GM23338 (cell line): ENCODE results near the gene LPP. TPM values are rescaled to one million over a fixed set of nuclear protein-coding genes. Genes with fewer than 3 reads are reported as not detected.

Source experiments
- ATAC-seq: fragments of 200-7000 bp; cut with Tn5 transposase; 3 replicates; pipeline ENCODE4 v1.9.1; 2020
- DNase-seq: peaks from one replicate; pipeline ENCODE4 v3.0.0-alpha.2; 2015; ENCODE audit warnings: low spot score
- H2AFZ ChIP-seq: fragments of 200-600 bp; sonication (generic); 2 replicates; pipeline ENCODE4 v1.8.0; 2016; ENCODE audit warnings: antibody characterized with exemption, mild to moderate bottlenecking, moderate library complexity
- H3F3A ChIP-seq: fragments of 200-600 bp; sonication (generic); replicated peaks from 2 replicates; pipeline ENCODE4 v1.8.0; 2017; ENCODE audit warnings: antibody characterized with exemption, mixed run types, low read depth
- H3K27ac ChIP-seq: fragments of 200-600 bp; sonication (generic); 2 replicates; pipeline ENCODE4 v1.6.1; 2016; ENCODE audit warnings: low read depth
- H3K27me3 ChIP-seq: fragments of 200-600 bp; sonication (generic); 2 replicates; pipeline ENCODE4 v1.8.0; 2016; ENCODE audit warnings: mild to moderate bottlenecking, mixed run types, moderate library complexity; ENCODE audit not compliant: insufficient read depth
- H3K36me3 ChIP-seq: fragments of 200-600 bp; sonication (generic); 2 replicates; pipeline ENCODE4 v1.8.0; 2016; ENCODE audit warnings: mild to moderate bottlenecking; ENCODE audit not compliant: insufficient read depth
- H3K4me1 ChIP-seq: fragments of 200-600 bp; sonication (generic); 2 replicates; pipeline ENCODE4 v1.8.0; 2016; ENCODE audit warnings: mild to moderate bottlenecking, moderate library complexity; ENCODE audit not compliant: insufficient read depth
- H3K4me2 ChIP-seq: fragments of 200-600 bp; sonication (generic); 2 replicates; pipeline ENCODE4 v1.7.1; 2017; ENCODE audit warnings: mixed run types
- H3K4me3 ChIP-seq: fragments of 200-600 bp; sonication (generic); 2 replicates; pipeline ENCODE4 v1.6.1; 2016; ENCODE audit warnings: mixed run types
- H3K79me2 ChIP-seq: fragments of 200-600 bp; sonication (generic); replicated peaks from 2 replicates; pipeline ENCODE4 v1.8.0; 2017; ENCODE audit warnings: mild to moderate bottlenecking; ENCODE audit not compliant: insufficient read depth
- H3K9me2 ChIP-seq: fragments of 200-600 bp; sonication (generic); 2 replicates; pipeline ENCODE4 v1.8.0; 2017; ENCODE audit not compliant: insufficient read depth
- H4K20me1 ChIP-seq: fragments of 200-600 bp; sonication (generic); replicated peaks from 2 replicates; pipeline ENCODE4 v1.8.0; 2017; ENCODE audit warnings: mild to moderate bottlenecking; ENCODE audit not compliant: insufficient read depth
- H3K27ac Mint-ChIP-seq: 2 replicates; pipeline ENCODE4 v1.8.0; 2020; ENCODE audit warnings: inconsistent platforms, mild to moderate bottlenecking, moderate library complexity, mixed read lengths
- H3K27me3 Mint-ChIP-seq: 3 replicates; pipeline ENCODE4 v1.8.0; 2022; ENCODE audit warnings: low read depth, mild to moderate bottlenecking, moderate library complexity, mixed read lengths, inconsistent platforms; ENCODE audit not compliant: insufficient read depth, poor library complexity
- H3K36me3 Mint-ChIP-seq: 3 replicates; pipeline ENCODE4 v1.8.0; 2021; ENCODE audit warnings: low read depth, mild to moderate bottlenecking, inconsistent platforms, moderate library complexity, mixed read lengths
- H3K4me1 Mint-ChIP-seq: 3 replicates; pipeline ENCODE4 v1.8.0; 2020; ENCODE audit warnings: mild to moderate bottlenecking, inconsistent platforms, mixed read lengths
- H3K4me3 Mint-ChIP-seq: 3 replicates; pipeline ENCODE4 v1.8.0; 2021; ENCODE audit warnings: moderate library complexity, mild to moderate bottlenecking, inconsistent platforms, mixed read lengths
- H3K9me3 Mint-ChIP-seq: 3 replicates; pipeline ENCODE4 v1.8.0; 2020; ENCODE audit warnings: moderate library complexity, mild to moderate bottlenecking, inconsistent platforms, mixed read lengths
- CTCF ChIP-seq, 2 experiments: fragments of 200-600 bp in 1 of 2; sonication (generic) in 1 of 2; conservative IDR thresholded peaks; 2 replicates each; pipeline versions ENCODE4 v1.5.1 to v1.6.1; 2016 to 2017; ENCODE audit warnings: antibody characterized with exemption in 2 of 2, low read depth in 2 of 2, mild to moderate bottlenecking in 2 of 2, moderate library complexity in 1 of 2
- ZNF114 ChIP-seq: fragments of 250-450 bp; sonication (Bioruptor Pico); IDR thresholded peaks from 2 replicates; pipeline ENCODE4 v1.5.0; 2020; ENCODE audit warnings: mild to moderate bottlenecking, moderate library complexity
- ZNF331 ChIP-seq: fragments of 250-450 bp; sonication (Bioruptor Pico); IDR thresholded peaks from 2 replicates; pipeline ENCODE4 v1.5.0; 2020; ENCODE audit warnings: low read depth, mild to moderate bottlenecking, moderate library complexity
- ZNF462 ChIP-seq: fragments of 250-450 bp; sonication (Bioruptor Pico); IDR thresholded peaks from 2 replicates; pipeline ENCODE4 v1.5.0; 2020; ENCODE audit warnings: mild to moderate bottlenecking, moderate library complexity
- polyA plus RNA-seq: library from polyadenylated mRNA; unstranded; fragments of >200 nt; fragmentation: Nextera tagmentation; extraction: Ambion mirVana; gene quantifications from 2 replicates; pipeline ENCODE4 v1.2.1, GENCODE V29; 2016
- total RNA-seq: library from RNA; depleted of rRNA; stranded (reverse); fragments of >200 nt; shearing (Covaris generic); gene quantifications from 2 replicates; pipeline ENCODE4 v1.2.3, GENCODE V29; 2014

The LPP gene
- total and polyA plus RNA-seq, 2 experiments from 2014 or later: 23.0 to 35.2 TPM

GRCh38 chr3:188571531-188572095 lies 417.7 kb downstream of the LPP start:
- no peak overlapping the region for H3K27ac Mint-ChIP-seq
- Histone ChIP-seq H3K36me3 (no peaks in the 10 kb centered on the region), H3K4me1 (no peaks in the 10 kb centered on the region), H2AFZ (no peak overlapping the region), H4K20me1 (no peaks in the 10 kb centered on the region), H3K79me2 (no peaks in the 10 kb centered on the region), H3K4me3 (no peak overlapping the region), H3F3A (no peaks in the 10 kb centered on the region), H3K4me2 (no peak overlapping the region), H3K27ac (no peak overlapping the region), H3K27me3 (no peaks in the 10 kb centered on the region), H3K9me2 (no peaks in the 10 kb centered on the region)
- H3K36me3 Mint-ChIP-seq: no peaks in the 10 kb centered on the region
- no peak overlapping the region for H3K4me3 Mint-ChIP-seq
- H3K27me3 Mint-ChIP-seq: no peaks in the 10 kb centered on the region
- no peaks in the 10 kb centered on the region for H3K9me3 Mint-ChIP-seq
- TF ChIP-seq ZNF114: no peak
- no peak for TF ChIP-seq ZNF462 (CRISPR knock-in tag)
- TF ChIP-seq ZNF331 (CRISPR knock-in tag): no peak
- no peak for TF ChIP-seq CTCF (conservative IDR thresholded peaks at IDR 0.05; ENCODE audit: low read depth in 2 of 2)
- ATAC-seq (no peak), DNase-seq (no peak)
- peaks cover 7% of the 10 kb centered on the region for H3K4me1 Mint-ChIP-seq
